22Rv1 (cell line): Measurements from ENCODE around the gene SUPT20H.

ENCODE experiments used
- CTCF ChIP-seq: fragments of 450-650 bp; IDR thresholded peaks from 2 replicates; pipeline ENCODE4 v1.5.1; 2017; ENCODE audit warnings: mild to moderate bottlenecking
- ZFX ChIP-seq: fragments of 450-650 bp; IDR thresholded peaks from 2 replicates; pipeline ENCODE4 v1.6.1; 2017; ENCODE audit warnings: antibody characterized with exemption, borderline replicate concordance

GRCh38 chr13:36966404-36966803 is 93.1 kb downstream of the SUPT20H start:
- TF ChIP-seq CTCF (no peak), ZFX (no peak)
